Tibial artery (tissue), 4 donors: ENCODE results near the gene CFAP157.

Experiments used
- DNase-seq, 2 donors: peaks; one replicate each; pipeline ENCODE4 v3.0.0-alpha.2; 2019
- H3K27ac ChIP-seq, 2 donors: fragments of 200-600 bp; sonication (generic) in 1 of 2; 1 replicate in 1 of 2; 2 replicates in 1 of 2; pipeline ENCODE4 v1.5.1; 2018 to 2019; ENCODE audit warnings: mild to moderate bottlenecking in 1 of 2
- H3K27me3 ChIP-seq, 2 donors: fragments of 200-600 bp; sonication (generic) in 1 of 2; one replicate each; pipeline versions ENCODE4 v1.5.1 to v1.6.0; 2016 to 2019
- H3K36me3 ChIP-seq, 3 donors: fragments of 200-600 bp; sonication (generic) in 2 of 3; one replicate each; pipeline ENCODE4 v1.5.1; 2016 to 2019; ENCODE audit warnings: mild to moderate bottlenecking in 2 of 3
- H3K4me1 ChIP-seq, 4 donors: fragments of 200-600 bp; sonication (generic) in 2 of 4; 1 replicate in 3 of 4; 2 replicates in 1 of 4; pipeline ENCODE4 v1.5.1; 2016 to 2019
- H3K4me3 ChIP-seq, 2 donors: fragments of 200-600 bp; sonication (generic) in 1 of 2; 1 replicate in 1 of 2; 2 replicates in 1 of 2; pipeline ENCODE4 v1.5.1; 2018 to 2019; ENCODE audit warnings: mild to moderate bottlenecking in 2 of 2
- H3K9me3 ChIP-seq, 3 donors: fragments of 200-600 bp; sonication (generic) in 1 of 3; one replicate each; pipeline ENCODE4 v1.5.1; 2016 to 2019
- CTCF ChIP-seq, 2 experiments: fragments of 200-600 bp in 1 of 2; fragments of 450-650 bp in 1 of 2; IDR thresholded peaks; one replicate each; pipeline ENCODE4 v1.5.1; 2017 to 2019; ENCODE audit warnings: antibody characterized with exemption in 2 of 2, mild to moderate bottlenecking in 1 of 2, moderate library complexity in 1 of 2
- intact Hi-C: fragments of 100-400 bp; cut with DNase I; formaldehyde crosslinking; loops from one replicate; pipeline ENCODE4 v1.15.0; 2023; ENCODE audit warnings: low total_unique reads

CFAP157 gene

GRCh38 chr9:127746959-127747569, 40.3 kb downstream of the CFAP157 start:
- H3K36me3 ChIP-seq = peaks cover 0 to 16% (median 11%) of the 10 kb centered on the region in 3 donors
- intact Hi-C loops = no loop called here

GRCh38 chr9:127749090-127749787, 42.5 kb downstream of the CFAP157 start:
- intact Hi-C loops = no loop called here
- H3K36me3 ChIP-seq = peaks cover 0 to 16% (median 11%) of the 10 kb centered on the region in 3 donors
- peaks cover 0 to 3% (median 1%) of the 10 kb centered on the region in 4 donors for H3K4me1 ChIP-seq
- H3K9me3 ChIP-seq = no peaks in the 10 kb centered on the region
- DNase-seq = no peak
- H3K4me3 ChIP-seq = no peak overlapping the region
- H3K27me3 ChIP-seq = peaks cover 0 to 40% of the 10 kb centered on the region in 2 donors
- no peak overlapping the region for H3K27ac ChIP-seq
- TF ChIP-seq CTCF (IDR thresholded peaks at IDR 0.05) = no peak

More at GRCh38 chr9:127746959-127747569, 40.3 kb downstream of the CFAP157 start:
- H3K4me3 ChIP-seq = no peak overlapping the region
- peaks cover 0 to 27% of the 10 kb centered on the region in 2 donors for H3K27me3 ChIP-seq
- no peaks in the 10 kb centered on the region for H3K9me3 ChIP-seq
- H3K27ac ChIP-seq = no peak overlapping the region
- no peak for TF ChIP-seq CTCF (IDR thresholded peaks at IDR 0.05)
- H3K4me1 ChIP-seq = no peaks in the 10 kb centered on the region
- DNase-seq = no peak

- peaks cover 0 to 11% (median 9%) of the 10 kb centered on the region in 3 donors for H3K36me3 ChIP-seq
- H3K4me1 ChIP-seq = peaks cover 0 to 15% (median 9%) of the 10 kb centered on the region in 4 donors
- no peak overlapping the region for H3K4me3 ChIP-seq
- H3K27me3 ChIP-seq = peaks cover 0 to 53% of the 10 kb centered on the region in 2 donors
- no peaks in the 10 kb centered on the region for H3K9me3 ChIP-seq
- no peak for TF ChIP-seq CTCF (IDR thresholded peaks at IDR 0.05)
- H3K27ac ChIP-seq = no peak overlapping the region
- intact Hi-C loops = no loop called here
- DNase-seq = no peak
Observed at GRCh38 chr9:127751269-127752054, 44.7 kb downstream of the CFAP157 start.

- Histone ChIP-seq H3K4me3 (no peak overlapping the region), H3K27me3 (peaks cover 0 to 53% of the 10 kb centered on the region in 2 donors), H3K36me3 (peaks cover 0 to 11% (median 9%) of the 10 kb centered on the region in 3 donors), H3K4me1 (peaks cover 0 to 15% (median 9%) of the 10 kb centered on the region in 4 donors), H3K9me3 (no peaks in the 10 kb centered on the region), H3K27ac (no peak overlapping the region)
- no peak for TF ChIP-seq CTCF (IDR thresholded peaks at IDR 0.05)
- DNase-seq = no peak
- intact Hi-C loops = no loop called here
Observed at GRCh38 chr9:127753148-127753547, 46.4 kb downstream of the CFAP157 start.

- H3K4me3 ChIP-seq = no peak overlapping the region
- no peak for DNase-seq
- peaks cover 0 to 53% of the 10 kb centered on the region in 2 donors for H3K27me3 ChIP-seq
- intact Hi-C loops = no loop called here
- H3K36me3 ChIP-seq = peaks cover 0 to 10% (median 7%) of the 10 kb centered on the region in 3 donors
- no peak for TF ChIP-seq CTCF (IDR thresholded peaks at IDR 0.05)
- H3K27ac ChIP-seq = no peak overlapping the region
- no peaks in the 10 kb centered on the region for H3K9me3 ChIP-seq
- peaks cover 0 to 15% (median 9%) of the 10 kb centered on the region in 4 donors for H3K4me1 ChIP-seq
Observed at GRCh38 chr9:127753622-127754021, 46.8 kb downstream of the CFAP157 start.
